Loucy (cell line): ENCODE data around the gene PRKAG3.

Experiments
- CTCF ChIP-seq: fragments of 200-600 bp; sonication (generic); conservative IDR thresholded peaks from 2 replicates; pipeline ENCODE4 v1.5.1; 2014; ENCODE audit warnings: mild to moderate bottlenecking, antibody characterized with exemption, low read length
- EZH2phosphoT487 ChIP-seq: fragments of 200-600 bp; IDR thresholded peaks from 2 replicates; pipeline ENCODE4 v1.6.1; 2018; ENCODE audit warnings: antibody characterized with exemption, mild to moderate bottlenecking, moderate library complexity, borderline replicate concordance

- TF ChIP-seq EZH2phosphoT487 (no peak), CTCF (no peak)
Observed at GRCh38 chr2:218821605-218822211, 9.9 kb downstream of the PRKAG3 start.
